Upper lobe of left lung (tissue), 4 donors: Measurements from ENCODE around the gene TMEM139.
"Not testable (repeated sequence)": the region's sequence is repeated elsewhere in the genome, so short reads cannot be mapped to it uniquely, and the experiment has no call there.

ENCODE experiments used
- CTCF ChIP-seq, 6 experiments: fragments of 450-650 bp in 4 of 6; fragments of 200-600 bp in 2 of 6; sonication (generic) in 2 of 6; IDR thresholded peaks; one replicate each; pipeline ENCODE4 v1.5.1; 2016 to 2019; ENCODE audit warnings: antibody characterized with exemption in 6 of 6
- EP300 ChIP-seq, 4 donors: sonication (generic); formaldehyde crosslinking; IDR thresholded peaks; one replicate each; pipeline ENCODE4 v1.5.1; 2017; ENCODE audit warnings: antibody characterized with exemption in 4 of 4, control low read depth in 2 of 4
- POLR2AphosphoS5 ChIP-seq, 2 donors: sonication (generic); formaldehyde crosslinking; IDR thresholded peaks; one replicate each; pipeline ENCODE4 v1.5.1; 2017; ENCODE audit warnings: antibody characterized with exemption in 2 of 2

GRCh38 chr7:143289888-143290287, 5.1 kb downstream of the TMEM139 start:
- not testable (repeated sequence) for TF ChIP-seq EP300, POLR2AphosphoS5, CTCF (IDR thresholded peaks at IDR 0.05)
